Lower leg skin (tissue), 4 donors: ENCODE data around the gene ACBD3. TPM values are rescaled to one million over a fixed set of nuclear protein-coding genes. Genes with fewer than 3 reads are reported as not detected.

Source experiments
- DNase-seq, 2 donors: peaks; one replicate each; pipeline ENCODE4 v3.0.0-alpha.2; 2019; ENCODE audit warnings: low spot score in 2 of 2
- H3K4me3 ChIP-seq: fragments of 200-600 bp; sonication (generic); 2 replicates; pipeline ENCODE4 v1.5.1; 2017; ENCODE audit warnings: mild to moderate bottlenecking, low read depth; ENCODE audit not compliant: poor library complexity, severe bottlenecking
- POLR2A ChIP-seq, 2 donors: fragments of 450-650 bp; IDR thresholded peaks; one replicate each; pipeline ENCODE4 v1.6.1; 2016 to 2017; ENCODE audit warnings: antibody characterized with exemption in 2 of 2, mild to moderate bottlenecking in 1 of 2, moderate library complexity in 1 of 2
- WGBS, 2 donors: methylation state at CpG; one replicate each; pipeline ENCODE4 v1.1.5; 2018; 5-methylcytosine and 5-hydroxymethylcytosine counted together
- intact Hi-C: fragments of 100-400 bp; cut with DNase I; formaldehyde crosslinking; loops from one replicate; pipeline ENCODE4 v1.15.0; 2023; ENCODE audit warnings: low total_unique reads
- total RNA-seq, 4 donors: library from RNA; depleted of rRNA; stranded (reverse); fragments of >200 nt; gene quantifications; one replicate each; pipeline ENCODE4 v1.1.0, GENCODE V29; 2016
- TF ChIP-seq, protein P1 (sequence below), 3 donors: fragments of 450-650 bp; IDR thresholded peaks; one replicate each; pipeline ENCODE4 v1.5.1; 2016; ENCODE audit warnings: antibody characterized with exemption in 3 of 3, mild to moderate bottlenecking in 3 of 3, moderate library complexity in 2 of 3

Gene ACBD3
- total RNA-seq, 4 donors from 2014 or later: 39.7 to 57.6 (median 49.9) TPM

DNA sequence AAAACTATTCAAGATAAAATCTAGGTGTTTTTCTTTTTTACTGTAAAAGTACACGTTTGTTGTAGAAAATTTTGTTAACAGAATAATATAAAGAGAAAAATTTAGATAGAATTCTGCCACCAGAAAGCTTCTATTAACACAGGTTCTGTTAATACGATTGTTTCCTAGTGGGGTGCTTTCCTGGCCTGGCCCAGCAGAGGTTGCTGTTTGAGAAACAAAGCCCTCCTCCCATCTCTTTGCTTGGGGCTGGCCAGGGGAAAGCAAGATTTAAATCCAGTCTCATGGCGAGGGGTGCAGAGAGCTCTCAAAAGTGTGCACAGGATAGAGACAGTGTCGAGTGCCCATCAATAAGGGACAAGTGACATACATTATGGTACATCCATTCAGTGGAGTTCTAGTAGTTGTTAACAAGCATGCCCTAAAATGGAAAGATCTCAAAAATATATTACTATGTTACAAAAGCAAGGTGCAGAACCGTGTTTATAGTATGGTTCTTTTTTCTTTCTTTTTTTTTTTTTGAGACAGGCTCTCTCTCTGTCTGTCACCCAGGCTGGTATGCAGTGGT, 14.6 kb upstream of the ACBD3 start:
- intact Hi-C loops: loop anchor here (5.0 kb wide), 1 partner anchor 79 kb away; no protein-coding TSS in a partner anchor
- DNase-seq: no peak
- no peak overlapping the region for H3K4me3 ChIP-seq
- WGBS, 2 donors: 66 to 72% methylated on average over 5 of the region's 5 CpGs
- TF ChIP-seq POLR2A (IDR thresholded peaks at IDR 0.05): no peak
- TF ChIP-seq, protein P1, sequence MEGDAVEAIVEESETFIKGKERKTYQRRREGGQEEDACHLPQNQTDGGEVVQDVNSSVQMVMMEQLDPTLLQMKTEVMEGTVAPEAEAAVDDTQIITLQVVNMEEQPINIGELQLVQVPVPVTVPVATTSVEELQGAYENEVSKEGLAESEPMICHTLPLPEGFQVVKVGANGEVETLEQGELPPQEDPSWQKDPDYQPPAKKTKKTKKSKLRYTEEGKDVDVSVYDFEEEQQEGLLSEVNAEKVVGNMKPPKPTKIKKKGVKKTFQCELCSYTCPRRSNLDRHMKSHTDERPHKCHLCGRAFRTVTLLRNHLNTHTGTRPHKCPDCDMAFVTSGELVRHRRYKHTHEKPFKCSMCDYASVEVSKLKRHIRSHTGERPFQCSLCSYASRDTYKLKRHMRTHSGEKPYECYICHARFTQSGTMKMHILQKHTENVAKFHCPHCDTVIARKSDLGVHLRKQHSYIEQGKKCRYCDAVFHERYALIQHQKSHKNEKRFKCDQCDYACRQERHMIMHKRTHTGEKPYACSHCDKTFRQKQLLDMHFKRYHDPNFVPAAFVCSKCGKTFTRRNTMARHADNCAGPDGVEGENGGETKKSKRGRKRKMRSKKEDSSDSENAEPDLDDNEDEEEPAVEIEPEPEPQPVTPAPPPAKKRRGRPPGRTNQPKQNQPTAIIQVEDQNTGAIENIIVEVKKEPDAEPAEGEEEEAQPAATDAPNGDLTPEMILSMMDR (IDR thresholded peaks at IDR 0.05): no peak

DNA sequence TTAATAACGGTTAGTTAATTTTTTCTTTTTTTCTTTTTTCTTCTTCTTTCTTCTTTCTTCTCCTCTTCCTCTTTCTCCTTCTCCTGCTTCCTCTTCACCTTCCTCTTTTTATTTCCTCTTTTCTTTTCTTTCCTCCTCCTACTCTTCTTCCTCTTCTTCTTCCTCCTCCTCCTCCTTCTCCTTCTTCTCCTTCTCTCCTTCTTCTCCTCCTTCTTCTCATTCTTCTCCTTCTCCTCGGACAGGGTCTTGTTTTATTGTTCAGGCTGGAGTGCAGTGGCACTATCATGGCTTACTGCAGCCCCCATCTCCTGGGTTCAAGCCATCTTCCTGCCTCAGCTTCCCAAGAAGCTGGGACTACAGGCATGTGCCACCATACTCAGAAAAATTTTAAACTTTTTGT, 13.4 kb upstream of the ACBD3 start:
- TF ChIP-seq, protein P1 (IDR thresholded peaks at IDR 0.05): no peak
- TF ChIP-seq POLR2A (IDR thresholded peaks at IDR 0.05): no peak

DNA sequence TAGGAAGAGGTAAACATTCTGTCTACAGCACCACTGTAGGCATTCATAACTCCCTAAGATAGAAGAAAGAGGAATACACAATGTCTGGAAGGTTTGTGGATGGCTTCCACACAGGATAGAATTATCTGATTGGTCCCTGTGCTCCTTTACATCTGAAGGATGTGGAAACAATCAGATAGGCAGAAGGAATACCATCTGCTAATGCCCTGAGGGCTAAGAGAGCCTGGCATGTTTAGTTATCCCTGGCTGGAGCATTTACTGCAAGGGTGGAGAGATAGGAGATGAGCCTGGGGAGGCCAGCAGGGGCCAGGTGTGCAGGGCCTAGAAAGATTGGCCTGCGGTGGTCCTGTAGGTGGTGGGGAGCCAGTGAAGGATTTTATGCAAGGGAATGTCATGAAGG, 8.6 kb upstream of the ACBD3 start:
- 84 to 88% methylated on average over 1 of the region's 1 CpG for WGBS, 2 donors
- TF ChIP-seq POLR2A (IDR thresholded peaks at IDR 0.05): no peak
- TF ChIP-seq, protein P1 (IDR thresholded peaks at IDR 0.05): no peak
- DNase-seq: no peak
- no peak overlapping the region for H3K4me3 ChIP-seq
- intact Hi-C loops: no loop called here

More for the DNA sequence above, 13.4 kb upstream of the ACBD3 start:
- DNase-seq: no peak
- 64 to 71% methylated on average over 2 of the region's 2 CpGs for WGBS, 2 donors
- intact Hi-C loops: loop anchor here (5.0 kb wide), 1 partner anchor 78 kb away; no protein-coding TSS in a partner anchor
- H3K4me3 ChIP-seq: no peak overlapping the region

DNA sequence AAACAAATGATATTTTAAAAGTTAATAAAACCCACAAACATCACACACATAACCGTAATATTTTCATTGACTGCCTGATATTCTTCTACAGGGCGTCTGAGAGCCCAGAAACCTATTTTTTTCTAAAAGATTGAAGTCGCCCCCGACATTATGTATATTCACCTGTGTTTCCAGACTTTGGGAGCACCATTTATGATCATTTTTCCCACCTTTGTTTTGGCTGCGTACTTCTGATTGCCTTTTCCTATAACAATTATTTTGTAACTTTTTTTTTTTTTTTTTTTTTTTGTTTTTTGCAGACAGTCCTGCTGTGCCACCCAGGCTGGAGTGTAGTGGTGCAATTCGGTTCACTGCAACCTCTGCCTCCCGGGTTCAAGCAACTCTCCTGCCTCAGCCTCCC, 839 bp upstream of the ACBD3 start:
- DNase-seq: no peak
- H3K4me3 ChIP-seq: no peak overlapping the region
- WGBS, 2 donors: 88 to 92% methylated on average over 7 of the region's 7 CpGs
- intact Hi-C loops: no loop called here
- TF ChIP-seq POLR2A (IDR thresholded peaks at IDR 0.05): no peak
- TF ChIP-seq, protein P1 (IDR thresholded peaks at IDR 0.05): no peak

DNA sequence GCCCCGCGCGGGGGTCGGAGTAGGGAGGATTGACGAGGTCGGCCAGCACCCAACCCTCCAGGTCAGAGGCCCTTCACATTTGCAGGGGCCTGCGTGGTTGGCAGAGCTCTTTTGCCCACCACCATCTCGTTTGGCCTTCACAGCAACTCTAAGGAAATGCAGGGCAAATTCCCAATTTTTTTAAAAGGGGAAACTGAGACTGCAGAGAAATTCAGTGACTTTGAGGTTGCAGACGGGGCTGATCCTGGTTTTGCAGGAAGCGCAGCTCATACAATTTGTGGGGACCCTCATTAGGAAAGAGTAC, 430 bp upstream of the ACBD3 start:
- 9 to 13% methylated on average over 10 of the region's 10 CpGs for WGBS, 2 donors
- intact Hi-C loops: no loop called here
- TF ChIP-seq POLR2A (IDR thresholded peaks at IDR 0.05): no peak
- TF ChIP-seq, protein P1 (IDR thresholded peaks at IDR 0.05): no peak

More for the DNA sequence above, 430 bp upstream of the ACBD3 start:
- no peak for DNase-seq
- peak overlapping the region; percentile 91 for H3K4me3 ChIP-seq
